GM21825 (cell line): ENCODE measurements around the gene DLGAP1.
A peak's percentile ranks its signal among the peaks of the same experiment; 100 is the strongest.
"Not testable (repeated sequence)": the region's sequence is repeated elsewhere in the genome, so short reads cannot be mapped to it uniquely, and the experiment has no call there.

ENCODE experiments used
- ATAC-seq: cut with Tn5 transposase; IDR thresholded peaks from one replicate; pipeline ENCODE4 v1.9.1; 2021; ENCODE audit warnings: mild to moderate bottlenecking, moderate library complexity; ENCODE audit not compliant: unreplicated experiment

DLGAP1 gene

DNA sequence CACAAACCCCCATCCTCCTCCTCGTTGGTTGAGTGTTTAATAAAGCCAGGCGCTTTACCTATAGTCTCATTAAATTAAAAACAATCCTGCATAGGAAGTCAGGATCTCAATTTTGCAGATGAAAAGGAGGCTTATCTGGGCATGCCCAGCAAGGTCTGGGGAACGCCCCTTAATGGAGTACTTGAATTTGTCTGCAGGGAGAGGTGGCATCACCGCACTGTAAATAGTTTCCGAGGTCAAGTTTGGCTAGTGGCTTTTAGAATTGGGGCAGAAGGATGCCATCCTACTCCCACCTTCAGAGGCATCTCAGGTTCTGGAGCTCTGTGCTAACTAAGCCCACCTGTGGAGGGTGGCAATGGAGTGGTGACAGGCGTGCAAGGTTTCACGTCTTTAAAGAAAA, 855.9 kb downstream of the DLGAP1 start:
- ATAC-seq, result no peak

DNA sequence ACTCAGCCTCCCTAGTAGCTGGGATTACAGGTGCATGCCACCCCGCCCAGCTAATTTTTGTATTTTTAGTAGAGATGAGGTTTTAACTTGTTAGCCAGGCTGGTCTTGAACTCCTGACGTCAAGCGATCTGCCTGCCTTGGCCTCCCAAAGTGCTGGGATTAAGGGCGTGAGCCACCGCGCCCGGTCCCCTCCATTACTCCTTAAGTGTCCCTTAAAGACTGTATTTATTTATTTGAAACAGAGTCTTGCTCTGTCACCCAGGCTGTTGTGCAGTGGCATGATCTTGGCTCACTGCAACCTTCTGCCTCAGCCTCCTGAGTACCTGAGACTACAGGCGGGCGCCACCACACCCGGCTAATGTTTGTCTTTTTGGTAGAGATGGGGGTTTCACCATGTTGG, 856.5 kb downstream of the DLGAP1 start:
- ATAC-seq, result no peak

DNA sequence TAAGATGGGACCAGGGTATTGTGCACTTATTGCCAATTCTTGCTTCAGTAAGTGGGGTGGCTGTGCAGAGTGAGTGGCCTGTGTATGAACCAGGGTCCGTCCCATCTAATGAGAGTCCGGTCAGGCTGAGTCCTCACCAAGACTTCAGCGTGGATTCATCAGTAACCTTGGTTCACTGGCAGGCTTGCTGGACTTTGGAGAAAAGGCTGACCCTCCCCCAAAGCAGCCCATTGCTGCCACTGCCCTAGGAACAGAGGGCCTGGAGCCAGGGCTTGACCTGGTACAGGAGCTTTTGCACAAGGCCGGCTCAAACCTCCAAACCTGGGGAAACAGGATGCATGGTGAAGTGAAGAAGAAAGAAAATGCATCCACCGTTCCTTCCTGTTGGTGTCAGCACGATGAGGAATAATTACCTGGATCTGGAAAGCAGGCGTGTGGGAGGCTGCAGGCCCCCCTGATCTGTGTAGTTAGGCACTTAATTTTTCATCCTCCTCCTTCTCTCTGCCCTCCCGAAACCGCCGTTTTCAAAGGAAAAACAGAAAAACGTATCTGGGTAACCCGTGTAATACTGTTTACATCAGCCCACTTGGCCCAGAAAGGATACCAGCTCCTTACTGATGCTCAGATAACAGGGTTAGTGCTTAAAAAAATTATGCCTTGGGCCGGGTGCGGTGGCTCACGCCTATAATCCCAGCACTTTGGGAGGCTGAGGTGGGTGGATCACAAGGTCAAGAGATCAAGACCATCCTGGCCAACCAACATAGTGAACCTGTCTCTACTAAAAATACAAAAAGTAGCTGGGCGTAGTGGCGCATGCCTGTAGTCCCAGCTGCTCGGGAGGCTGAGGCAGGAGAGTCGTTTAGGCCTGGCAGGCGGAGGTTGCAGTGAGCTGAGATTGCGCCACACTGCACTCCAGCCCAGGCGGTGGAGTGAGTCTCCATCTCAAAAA, 857.4 kb downstream of the DLGAP1 start:
- no peak for ATAC-seq

DNA sequence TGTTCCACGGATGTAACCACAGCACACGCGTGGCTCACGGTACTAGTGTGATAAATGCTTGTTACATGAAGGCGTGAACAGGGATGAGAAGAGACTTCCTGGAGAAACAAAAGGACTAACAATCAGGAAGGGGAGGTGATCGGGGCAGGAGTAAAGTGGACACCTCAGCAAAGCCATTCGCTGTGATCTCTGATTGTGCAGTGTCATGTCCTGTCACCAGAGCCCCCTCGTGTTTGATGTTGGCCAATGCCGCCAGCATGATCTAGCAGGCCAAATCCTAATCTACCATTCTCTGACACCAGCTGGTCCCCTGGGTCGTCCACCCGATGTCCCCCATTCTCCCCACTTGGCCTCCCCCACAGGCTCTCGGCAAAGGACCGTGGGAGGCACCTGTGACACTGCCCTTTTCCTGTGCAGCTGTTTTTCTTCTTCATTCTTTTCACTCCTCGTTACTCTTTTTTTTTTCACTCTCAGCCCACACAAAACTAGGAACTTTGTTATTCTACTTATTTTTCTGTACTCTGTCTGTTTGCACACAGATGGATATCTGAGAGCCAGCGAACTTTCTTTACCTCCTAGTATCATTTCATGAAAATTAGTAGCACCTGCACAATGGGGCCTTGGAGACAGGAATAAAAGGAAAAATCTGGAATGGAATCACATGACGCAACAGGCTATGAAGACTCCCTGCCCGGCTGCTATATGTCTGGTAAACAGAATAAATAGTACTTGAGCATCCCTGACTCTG, 858.3 kb downstream of the DLGAP1 start:
- peak; percentile 30 for ATAC-seq

DNA sequence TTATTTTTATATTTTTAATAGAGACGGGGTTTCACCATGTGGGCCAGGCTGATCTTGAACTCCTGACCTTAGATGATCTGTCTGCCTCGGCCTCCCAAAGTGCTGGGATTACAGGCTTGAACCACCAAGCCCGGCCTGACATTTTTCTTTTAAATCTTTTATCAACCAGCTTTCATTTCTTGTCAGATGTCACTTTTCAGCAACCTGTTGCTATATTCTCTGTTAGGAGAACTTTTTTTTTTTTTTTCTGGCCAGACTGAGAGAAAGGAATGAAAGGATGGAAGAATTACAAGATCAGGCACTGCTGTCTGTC, 858.8 kb downstream of the DLGAP1 start:
- no peak for ATAC-seq

DNA sequence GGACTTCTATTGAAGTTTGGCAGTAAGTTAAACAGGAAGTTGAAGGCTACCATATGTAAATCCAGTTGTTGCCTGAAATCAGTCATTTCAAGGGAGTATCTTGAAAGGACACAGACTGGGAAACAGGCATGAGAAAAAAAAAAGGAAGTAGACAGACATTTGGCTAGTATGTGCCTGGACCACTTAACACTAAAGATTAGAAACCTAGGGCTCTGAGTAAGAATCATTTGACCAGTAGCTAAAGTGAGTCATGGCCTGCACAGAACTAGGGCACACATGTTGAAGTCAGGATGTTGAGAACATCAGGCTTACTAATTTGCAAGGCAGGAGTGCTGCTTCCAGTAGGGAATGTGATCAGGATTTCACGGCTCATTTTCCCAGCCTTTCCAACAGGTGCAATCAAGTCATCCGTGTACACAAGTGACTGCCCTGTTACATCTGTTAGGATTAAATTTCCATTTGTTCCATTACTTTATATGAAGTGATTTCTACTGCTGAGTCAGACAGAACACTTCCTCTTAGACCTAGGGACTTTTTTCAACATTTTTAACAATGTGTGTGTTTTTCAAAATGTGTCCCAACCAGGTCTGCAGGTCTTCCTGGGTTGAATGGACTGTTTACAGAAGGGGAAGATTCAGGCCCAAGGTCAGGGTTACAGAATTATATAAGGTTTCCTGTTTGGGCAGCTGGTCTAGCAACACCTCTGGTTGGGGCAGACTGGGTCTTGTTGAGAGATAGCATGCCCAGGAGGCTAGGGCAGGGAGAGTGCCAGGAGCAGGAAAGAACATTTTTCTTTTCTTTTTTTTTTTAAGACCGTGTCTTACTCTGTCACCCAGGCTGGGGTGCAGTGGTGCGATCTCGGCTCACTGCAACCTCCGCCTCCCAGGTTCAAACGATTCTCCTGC, 859.5 kb downstream of the DLGAP1 start:
- ATAC-seq, result no peak

DNA sequence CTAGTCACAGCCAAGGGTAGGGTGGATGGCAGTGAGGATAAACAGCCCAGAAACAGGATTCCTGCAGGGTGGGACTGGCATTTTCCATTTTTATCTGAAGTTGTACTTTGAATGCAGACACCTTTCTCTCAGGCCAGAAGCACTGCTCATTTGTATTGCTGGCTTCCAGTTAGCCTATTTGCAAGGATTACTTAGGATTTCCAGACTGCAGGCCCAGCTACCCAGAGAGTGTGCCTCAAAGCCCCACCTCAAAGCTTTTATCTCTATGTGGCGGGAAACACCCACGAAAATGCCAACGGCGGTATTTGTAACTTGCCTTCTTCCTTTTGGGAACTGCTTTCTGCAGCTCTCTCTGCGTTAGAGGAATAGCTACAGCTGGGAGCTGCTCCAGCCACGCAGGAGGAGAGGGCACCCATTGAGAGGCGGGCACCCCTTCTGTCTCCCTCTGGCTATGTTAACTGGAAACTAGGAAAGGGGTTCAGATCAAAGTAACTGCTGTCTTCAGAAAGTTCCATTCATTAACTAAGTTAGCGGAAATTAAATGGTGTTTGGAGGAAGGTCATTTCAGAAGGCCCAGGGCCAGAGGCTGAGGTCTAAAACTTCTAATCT, 860.2 kb downstream of the DLGAP1 start:
- no peak for ATAC-seq

DNA sequence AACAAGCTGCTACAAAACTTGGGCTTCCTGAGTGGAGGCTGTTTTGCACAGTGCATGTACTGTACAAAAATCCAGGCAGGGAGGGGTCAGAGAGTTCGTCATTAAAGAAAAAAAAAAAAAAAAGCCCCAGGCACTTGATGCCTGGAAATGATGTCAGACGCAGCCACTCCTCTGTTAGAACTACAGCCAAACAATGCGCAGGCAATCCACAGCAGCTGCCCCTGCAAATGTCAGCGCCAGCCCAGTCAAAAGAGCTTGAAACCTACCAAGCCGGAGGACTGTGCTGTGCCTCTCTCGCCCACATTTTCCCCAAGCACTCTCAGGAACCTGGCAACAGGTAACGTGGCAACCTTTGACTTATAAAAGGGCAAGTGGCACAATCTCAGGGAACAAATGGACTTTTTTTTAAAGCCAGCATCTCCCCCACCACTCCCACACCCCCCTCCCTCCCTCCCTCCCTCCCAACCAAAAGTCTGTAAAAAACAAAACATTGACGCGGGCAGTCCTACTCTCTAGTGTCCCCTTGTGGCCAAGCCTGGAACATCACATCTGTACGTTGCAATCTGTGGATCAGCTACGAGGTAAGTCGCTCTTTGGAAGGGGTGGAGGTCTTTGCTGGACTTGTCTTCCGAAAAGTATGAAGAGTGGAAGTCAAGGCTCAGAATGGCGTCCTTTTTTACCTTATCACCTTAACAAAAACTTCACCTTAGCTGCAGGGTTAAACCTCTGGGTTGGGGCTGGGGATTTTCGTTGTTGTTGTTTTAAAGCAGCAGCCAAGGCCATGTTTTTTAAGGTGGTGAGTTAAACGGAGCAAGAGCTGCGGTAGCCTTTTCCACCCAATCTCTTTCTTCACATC, 861.0 kb downstream of the DLGAP1 start:
- peak; percentile 57 for ATAC-seq

DNA sequence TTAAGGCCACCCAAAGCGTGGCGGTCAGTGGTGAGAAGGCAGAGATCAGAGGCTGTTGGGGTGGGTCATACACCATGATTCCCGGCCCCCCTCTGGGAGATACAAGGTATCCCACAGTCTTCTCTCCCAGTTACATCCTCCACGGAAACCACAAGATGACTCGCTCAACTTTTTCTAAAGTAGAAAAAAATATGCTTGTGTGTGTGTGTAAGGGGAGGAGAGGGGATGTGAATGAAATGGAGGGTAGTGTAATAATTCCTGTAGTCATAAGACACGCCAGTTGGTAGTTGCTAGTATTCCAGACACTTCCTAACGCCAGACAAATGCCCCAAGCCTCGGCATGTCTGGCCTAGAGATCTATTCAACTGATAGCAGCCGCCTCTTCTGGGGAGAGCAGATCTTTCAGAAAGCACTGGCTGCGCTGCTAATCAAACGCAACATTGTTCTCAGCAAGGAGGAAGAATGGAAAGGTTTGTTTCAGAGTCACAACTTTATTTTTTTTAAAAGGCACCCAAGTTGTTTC, 861.7 kb downstream of the DLGAP1 start:
- ATAC-seq, result peak; percentile 2

DNA sequence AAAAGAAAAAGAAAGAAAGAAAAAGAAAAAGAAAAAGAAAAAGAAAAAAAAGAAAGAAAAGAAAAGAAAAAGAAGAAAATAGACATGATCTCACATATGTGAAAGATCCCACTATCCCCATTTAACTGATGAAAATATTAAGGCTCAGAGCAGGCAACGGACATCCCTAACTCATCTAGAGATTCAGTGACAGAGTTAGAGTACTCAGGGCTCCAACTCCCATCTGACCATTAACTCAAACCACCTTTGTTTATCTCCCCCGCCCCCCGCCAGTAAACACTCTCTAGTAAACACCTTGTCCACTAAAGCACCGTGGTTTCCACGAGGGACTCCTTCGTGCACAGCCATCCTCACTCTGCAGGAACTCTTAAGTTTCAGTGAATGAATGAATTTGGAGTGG, 862.2 kb downstream of the DLGAP1 start:
- no peak for ATAC-seq

DNA sequence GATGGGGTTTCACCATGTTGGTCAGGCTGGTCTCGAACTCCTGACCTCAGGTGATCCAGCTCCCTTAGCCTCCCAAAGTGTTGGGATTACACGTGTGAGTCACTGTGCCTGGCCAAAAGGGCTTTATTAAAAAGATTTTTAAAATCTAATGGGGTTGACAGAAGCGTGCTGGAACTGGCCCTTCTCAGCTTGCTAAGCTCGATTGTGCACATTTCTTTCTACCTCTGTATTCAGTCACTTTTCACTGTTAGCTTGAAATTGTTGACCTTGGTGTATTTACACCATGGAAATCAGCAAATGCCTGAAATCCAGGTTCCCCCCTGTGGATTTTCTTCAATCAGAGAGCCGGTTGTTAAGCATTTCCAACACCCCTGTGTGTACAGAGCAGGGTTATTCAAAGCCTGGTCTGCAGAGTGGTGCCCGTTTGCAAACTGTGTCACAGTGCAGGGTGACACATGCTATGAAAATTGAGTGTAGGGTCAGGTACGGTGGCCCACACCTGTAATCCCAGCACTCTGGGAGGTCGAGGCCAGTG, 864.9 kb downstream of the DLGAP1 start:
- ATAC-seq, result no peak

DNA sequence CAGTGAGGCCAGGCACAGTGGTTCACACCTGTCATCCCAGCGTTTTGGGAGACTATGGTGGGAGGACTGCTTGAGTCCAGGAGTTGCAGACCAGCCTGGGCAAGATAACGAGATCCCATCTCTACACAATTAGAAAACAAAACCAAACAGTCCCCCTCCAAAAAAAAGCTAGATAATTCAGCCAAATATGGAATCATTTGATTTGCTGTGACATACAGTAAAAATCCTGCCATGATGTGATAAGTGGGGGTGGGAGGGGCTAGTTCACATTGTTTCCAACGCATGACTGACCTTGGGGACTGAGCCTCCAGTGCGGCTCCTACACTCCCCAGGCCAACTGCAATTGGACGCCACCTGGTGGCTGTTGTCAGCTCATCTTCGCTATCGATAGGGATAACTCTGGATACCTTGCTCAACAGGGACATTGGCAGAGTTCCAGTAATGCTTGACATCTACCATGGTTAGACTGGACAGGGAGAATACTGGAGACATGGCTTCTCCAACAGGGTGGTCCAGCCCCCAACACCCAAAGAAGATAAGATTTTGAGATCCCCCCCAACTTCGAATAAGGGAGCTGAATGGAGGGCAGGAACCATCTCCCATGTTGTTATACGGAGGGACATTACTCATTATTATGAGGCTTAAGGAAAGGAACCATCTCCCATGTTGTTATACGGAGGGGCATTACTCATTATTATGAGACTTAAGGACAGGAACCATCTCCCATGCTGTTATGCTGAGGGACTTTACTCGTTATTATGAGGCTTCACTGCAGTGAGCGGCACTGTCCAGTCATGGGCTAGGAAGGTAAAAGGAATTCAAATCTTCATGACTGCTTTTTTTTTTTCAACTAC, 869.2 kb downstream of the DLGAP1 start:
- peak; percentile 28 for ATAC-seq

DNA sequence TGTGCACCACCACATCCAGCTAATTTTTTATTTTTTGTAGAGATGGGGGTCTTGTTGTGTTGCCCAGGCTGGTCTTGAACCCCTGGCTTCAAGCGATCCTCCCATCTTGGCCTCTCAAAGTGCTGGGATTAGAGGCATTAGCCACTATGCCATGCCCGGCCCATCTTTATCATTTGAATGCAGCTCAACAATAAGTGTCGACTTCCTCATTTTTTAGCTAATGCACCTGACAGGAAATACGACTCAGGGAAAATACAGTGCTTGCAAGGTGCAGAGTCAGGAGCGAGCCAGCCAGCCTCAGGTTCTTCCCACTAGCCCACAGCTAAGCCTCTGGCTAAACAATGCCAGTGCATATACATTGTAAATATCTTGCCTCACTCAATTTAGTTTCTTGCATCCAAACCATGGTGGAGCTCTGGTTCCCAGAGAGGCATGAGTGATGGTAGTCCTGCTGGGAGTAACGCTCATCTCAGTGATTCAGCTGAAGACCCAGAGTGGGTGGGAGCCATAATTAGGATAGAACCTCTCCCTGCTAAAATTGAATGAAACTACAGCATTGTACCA, 870.1 kb downstream of the DLGAP1 start:
- ATAC-seq, result no peak

DNA sequence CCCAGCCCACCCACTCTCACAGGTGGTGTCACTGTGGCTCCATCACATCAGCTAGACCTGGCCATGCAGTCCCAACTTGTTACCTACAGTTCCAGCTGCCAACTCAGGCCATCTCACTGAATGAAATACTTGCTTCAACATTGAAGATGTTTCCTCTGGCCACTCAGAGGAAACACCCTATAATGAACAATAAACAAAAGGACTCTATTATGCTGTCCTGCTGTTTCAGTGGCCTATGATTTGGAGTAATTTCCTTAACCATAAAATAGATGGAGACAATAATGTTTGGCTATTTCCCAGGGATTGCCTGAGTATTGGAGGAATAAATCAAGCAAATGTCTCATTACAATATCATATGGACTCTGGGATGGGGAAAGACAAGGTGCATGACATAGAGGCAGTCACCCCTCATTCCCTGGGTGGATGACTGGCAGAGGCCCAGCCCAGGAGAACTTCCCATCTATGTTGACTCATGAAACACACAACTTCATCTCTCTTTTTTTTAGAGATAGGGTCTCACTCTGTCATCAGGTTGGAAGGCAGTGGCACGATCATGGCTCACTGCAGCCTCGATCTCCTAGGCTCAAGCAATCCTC, 870.7 kb downstream of the DLGAP1 start:
- no peak for ATAC-seq

DNA sequence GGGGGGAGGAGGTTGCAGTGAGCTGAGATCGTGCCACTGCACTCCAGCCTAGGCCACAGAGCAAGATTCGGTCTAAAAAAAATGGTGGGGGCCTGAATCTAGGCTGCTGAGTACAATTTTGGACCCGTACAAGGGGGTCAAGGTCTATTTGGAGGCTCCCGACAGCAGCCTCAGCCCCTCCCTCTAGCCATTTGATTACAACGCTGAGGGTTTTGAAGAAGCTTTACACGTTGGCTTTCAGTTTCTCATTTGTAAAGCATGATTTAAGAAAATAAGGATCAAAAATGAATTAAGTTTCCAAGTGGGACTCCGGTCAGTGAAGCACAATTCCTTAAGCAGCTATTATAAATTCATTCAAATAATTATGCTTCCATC, 871.2 kb downstream of the DLGAP1 start:
- ATAC-seq, result no peak

DNA sequence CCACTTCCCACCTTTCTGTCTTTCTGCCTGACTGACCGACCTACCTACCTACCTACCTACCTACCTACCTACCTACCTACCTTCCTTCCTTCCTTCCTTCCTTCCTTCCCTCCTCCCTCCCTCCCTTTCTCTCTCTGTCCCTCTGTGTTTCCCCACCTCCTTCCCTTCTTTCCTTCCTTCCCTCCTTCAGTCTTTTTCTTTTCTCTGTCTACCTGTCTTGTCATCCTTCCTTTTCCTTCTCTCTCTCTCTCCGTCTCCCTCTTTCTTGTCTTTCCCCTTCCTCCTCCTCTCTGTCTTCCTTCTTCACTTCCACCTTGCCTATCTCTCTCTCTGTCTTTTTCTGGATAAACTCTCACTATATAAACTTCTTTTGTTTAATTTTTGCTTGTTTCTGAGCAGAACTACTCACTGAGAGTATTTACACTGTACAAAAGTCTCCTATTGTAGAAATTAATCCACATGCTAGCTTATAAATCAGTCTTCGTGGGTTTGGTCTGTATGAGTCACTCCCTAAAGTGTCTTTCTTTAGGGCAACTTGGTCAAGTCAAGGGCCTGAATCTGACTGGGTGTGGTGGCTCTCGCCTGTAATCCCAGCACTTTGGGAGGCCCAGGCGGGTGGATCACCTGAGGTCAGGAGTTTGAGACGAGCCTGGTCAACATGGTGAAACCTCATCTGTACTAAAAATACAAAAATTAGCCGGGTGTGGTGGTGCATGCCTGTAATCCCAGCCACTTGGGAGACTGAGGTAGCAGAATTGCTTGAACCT, 871.8 kb downstream of the DLGAP1 start:
- not testable (repeated sequence) for ATAC-seq

DNA sequence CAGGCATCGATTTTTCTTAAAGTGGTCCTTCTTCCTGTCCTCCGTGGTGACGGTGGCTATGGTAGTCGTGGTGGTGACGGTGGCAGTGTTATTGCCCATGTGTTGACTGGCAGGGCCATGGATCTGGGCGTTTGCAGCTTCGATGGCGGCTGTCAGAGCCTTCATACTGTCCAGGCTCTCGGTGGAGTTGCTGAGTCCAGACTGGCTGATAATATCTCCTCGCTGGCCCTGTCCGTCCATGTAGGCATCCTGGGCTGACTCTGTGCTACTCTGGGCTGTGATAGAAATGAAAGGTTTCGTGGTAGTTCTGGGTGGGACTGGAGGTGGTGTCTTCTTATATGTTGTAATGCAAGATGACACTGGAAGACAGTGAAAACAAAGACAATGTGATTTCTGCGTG, 873.2 kb downstream of the DLGAP1 start:
- ATAC-seq, result no peak
